ENCODE measurements around the gene GK2.

GRCh38 chr4:79385641-79386040, 22.4 kb downstream of the GK2 start:
- TF ChIP-seq CTCF (IDR thresholded peaks at IDR 0.05): no peak
- TF ChIP-seq POLR2A (IDR thresholded peaks at IDR 0.05): no peak
